Measurements from ENCODE around the gene SBK2.

DNA sequence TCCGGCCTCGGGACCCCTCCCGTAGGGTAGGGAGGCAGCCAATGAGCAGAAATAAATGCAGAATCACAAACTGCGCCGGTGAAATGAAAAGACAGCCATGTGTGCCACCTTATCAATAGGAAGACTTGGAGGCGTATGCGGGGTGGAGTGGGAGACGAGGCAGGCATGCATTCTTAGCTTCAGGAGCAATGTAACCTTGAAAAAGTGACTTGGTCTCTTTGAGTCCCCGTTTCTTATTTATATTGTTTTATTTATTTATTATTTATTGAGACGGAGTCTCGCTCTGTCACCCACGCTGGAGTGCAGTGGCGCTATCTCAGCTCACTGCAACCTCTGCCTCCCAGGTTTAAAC, 32.7 kb downstream of the SBK2 start:
- TF ChIP-seq, protein P1, sequence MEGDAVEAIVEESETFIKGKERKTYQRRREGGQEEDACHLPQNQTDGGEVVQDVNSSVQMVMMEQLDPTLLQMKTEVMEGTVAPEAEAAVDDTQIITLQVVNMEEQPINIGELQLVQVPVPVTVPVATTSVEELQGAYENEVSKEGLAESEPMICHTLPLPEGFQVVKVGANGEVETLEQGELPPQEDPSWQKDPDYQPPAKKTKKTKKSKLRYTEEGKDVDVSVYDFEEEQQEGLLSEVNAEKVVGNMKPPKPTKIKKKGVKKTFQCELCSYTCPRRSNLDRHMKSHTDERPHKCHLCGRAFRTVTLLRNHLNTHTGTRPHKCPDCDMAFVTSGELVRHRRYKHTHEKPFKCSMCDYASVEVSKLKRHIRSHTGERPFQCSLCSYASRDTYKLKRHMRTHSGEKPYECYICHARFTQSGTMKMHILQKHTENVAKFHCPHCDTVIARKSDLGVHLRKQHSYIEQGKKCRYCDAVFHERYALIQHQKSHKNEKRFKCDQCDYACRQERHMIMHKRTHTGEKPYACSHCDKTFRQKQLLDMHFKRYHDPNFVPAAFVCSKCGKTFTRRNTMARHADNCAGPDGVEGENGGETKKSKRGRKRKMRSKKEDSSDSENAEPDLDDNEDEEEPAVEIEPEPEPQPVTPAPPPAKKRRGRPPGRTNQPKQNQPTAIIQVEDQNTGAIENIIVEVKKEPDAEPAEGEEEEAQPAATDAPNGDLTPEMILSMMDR (conservative IDR thresholded peaks at IDR 0.05; ENCODE audit: low read depth, low read length) = no peak; the same call in 1 of the 2 replicates
- TF ChIP-seq EZH2phosphoT487 (IDR thresholded peaks at IDR 0.05; ENCODE audit: borderline replicate concordance, low read length) (no peak), EZH2 (IDR thresholded peaks at IDR 0.05; ENCODE audit: low read length, unreplicated experiment) (no peak)
